Measurements from ENCODE around the gene DENND1A.

GRCh38 chr9:123741214-123741613 lies 188.7 kb downstream of the DENND1A start:
- TF ChIP-seq, protein P1, sequence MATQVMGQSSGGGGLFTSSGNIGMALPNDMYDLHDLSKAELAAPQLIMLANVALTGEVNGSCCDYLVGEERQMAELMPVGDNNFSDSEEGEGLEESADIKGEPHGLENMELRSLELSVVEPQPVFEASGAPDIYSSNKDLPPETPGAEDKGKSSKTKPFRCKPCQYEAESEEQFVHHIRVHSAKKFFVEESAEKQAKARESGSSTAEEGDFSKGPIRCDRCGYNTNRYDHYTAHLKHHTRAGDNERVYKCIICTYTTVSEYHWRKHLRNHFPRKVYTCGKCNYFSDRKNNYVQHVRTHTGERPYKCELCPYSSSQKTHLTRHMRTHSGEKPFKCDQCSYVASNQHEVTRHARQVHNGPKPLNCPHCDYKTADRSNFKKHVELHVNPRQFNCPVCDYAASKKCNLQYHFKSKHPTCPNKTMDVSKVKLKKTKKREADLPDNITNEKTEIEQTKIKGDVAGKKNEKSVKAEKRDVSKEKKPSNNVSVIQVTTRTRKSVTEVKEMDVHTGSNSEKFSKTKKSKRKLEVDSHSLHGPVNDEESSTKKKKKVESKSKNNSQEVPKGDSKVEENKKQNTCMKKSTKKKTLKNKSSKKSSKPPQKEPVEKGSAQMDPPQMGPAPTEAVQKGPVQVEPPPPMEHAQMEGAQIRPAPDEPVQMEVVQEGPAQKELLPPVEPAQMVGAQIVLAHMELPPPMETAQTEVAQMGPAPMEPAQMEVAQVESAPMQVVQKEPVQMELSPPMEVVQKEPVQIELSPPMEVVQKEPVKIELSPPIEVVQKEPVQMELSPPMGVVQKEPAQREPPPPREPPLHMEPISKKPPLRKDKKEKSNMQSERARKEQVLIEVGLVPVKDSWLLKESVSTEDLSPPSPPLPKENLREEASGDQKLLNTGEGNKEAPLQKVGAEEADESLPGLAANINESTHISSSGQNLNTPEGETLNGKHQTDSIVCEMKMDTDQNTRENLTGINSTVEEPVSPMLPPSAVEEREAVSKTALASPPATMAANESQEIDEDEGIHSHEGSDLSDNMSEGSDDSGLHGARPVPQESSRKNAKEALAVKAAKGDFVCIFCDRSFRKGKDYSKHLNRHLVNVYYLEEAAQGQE (IDR thresholded peaks at IDR 0.05; ENCODE audit: insufficient read depth in 1 of 2, low read depth in 2 of 2, low read length in 2 of 2), result no peak
- no peak for TF ChIP-seq POLR2AphosphoS5 (IDR thresholded peaks at IDR 0.05; ENCODE audit: low read depth, low read length)
- no peak for TF ChIP-seq TAF1 (IDR thresholded peaks at IDR 0.05; ENCODE audit: borderline replicate concordance, insufficient read depth, low read length)
- no peak for TF ChIP-seq SIN3A (IDR thresholded peaks at IDR 0.05; ENCODE audit: borderline replicate concordance, insufficient read depth, low read length)
- TF ChIP-seq FOXP2 (optimal IDR thresholded peaks at IDR 0.05; ENCODE audit: borderline replicate concordance, extremely low read depth, extremely low read length, insufficient read depth), result no peak

Measured in PFSK-1 (cell line).